HepG2 (cell line): ENCODE measurements around the gene OR7G1. TPM values are rescaled to one million over a fixed set of nuclear protein-coding genes. Genes with fewer than 3 reads are reported as not detected.
"Not testable (repeated sequence)": the region's sequence is repeated elsewhere in the genome, so short reads cannot be mapped to it uniquely, and the experiment has no call there.

Source experiments
- ATAC-seq: fragments of 200-7000 bp; cut with Tn5 transposase; 3 replicates; pipeline ENCODE4 v1.9.1; 2020; ENCODE audit warnings: mild to moderate bottlenecking, moderate library complexity
- BruUV-seq: library from RNA; stranded (reverse); fragments of 400-500 nt; replicated peaks from 2 replicates; lab custom pipeline; 2021; lab: Mats Ljungman, UMichigan
- CTCF ChIA-PET: fragments of 300-600 bp; formaldehyde crosslinking; extraction: SDS; loops from one replicate; lab custom pipeline; 2021; ENCODE audit warnings: low total read pairs, inconsistent platforms, low intra/inter-chr PET ratio; lab: Yijun Ruan, JAX
- POLR2A ChIA-PET: fragments of 350-600 bp; sonication (Branson Sonifier 250); formaldehyde crosslinking; loops from one replicate; lab custom pipeline; 2020; ENCODE audit warnings: antibody characterized with exemption, inconsistent platforms; lab: Yijun Ruan, JAX
- DNase-seq: peaks from one replicate; pipeline ENCODE4 v3.0.0-alpha.2; 2015; ENCODE audit warnings: low spot score
- FAIRE-seq: peaks from 3 replicates; lab custom pipeline; 2011; peaks lifted over from hg19 to GRCh38; lab: Jason Lieb, UNC
- H2AFZ ChIP-seq: one replicate; pipeline ENCODE4 v1.6.1; 2011; ENCODE audit warnings: low read length, inconsistent platforms
- H3K27ac ChIP-seq: fragments of 300-600 bp; 3 replicates; pipeline ENCODE4 v1.8.0; 2011; ENCODE audit warnings: mixed run types, mild to moderate bottlenecking, mixed read lengths, low read length, inconsistent platforms; ENCODE audit not compliant: insufficient read depth; ENCODE audit errors: extremely low read length
- H3K27me3 ChIP-seq, 2 experiments: fragments of 200-600 bp in 1 of 2; 2 replicates in 1 of 2; 3 replicates in 1 of 2; pipeline versions ENCODE4 v1.6.0 to v1.8.0; 2011; ENCODE audit warnings: low read length in 2 of 2, mild to moderate bottlenecking in 2 of 2, moderate library complexity in 2 of 2, inconsistent platforms in 1 of 2; ENCODE audit not compliant: insufficient read depth in 2 of 2, control insufficient read depth in 1 of 2
- H3K36me3 ChIP-seq, 2 experiments: fragments of 200-600 bp in 1 of 2; replicated peaks in 1 of 2; 2 replicates in 1 of 2; 3 replicates in 1 of 2; pipeline versions ENCODE4 v1.5.1 to v1.8.0; 2011; ENCODE audit warnings: low read length in 2 of 2, inconsistent platforms in 1 of 2; ENCODE audit not compliant: insufficient read depth in 2 of 2, control insufficient read depth in 1 of 2
- H3K4me1 ChIP-seq: 2 replicates; pipeline ENCODE4 v1.5.1; 2012; ENCODE audit warnings: low read length, inconsistent platforms; ENCODE audit not compliant: insufficient read depth
- H3K4me2 ChIP-seq: 2 replicates; pipeline ENCODE4 v1.6.0; 2011; ENCODE audit warnings: low read depth, low read length, inconsistent platforms
- H3K4me3 ChIP-seq, 3 experiments: fragments of 200-600 bp in 1 of 3; sonication (generic), shearing (Covaris generic) in 1 of 3; replicated peaks in 1 of 3; 2 replicates each; pipeline ENCODE4 v1.5.1; 2011 to 2016; ENCODE audit warnings: low read length in 3 of 3, inconsistent platforms in 2 of 3, low read depth in 2 of 3, mild to moderate bottlenecking in 2 of 3, control low read depth in 1 of 3, mixed read lengths in 1 of 3; ENCODE audit not compliant: insufficient read depth in 1 of 3
- H3K79me2 ChIP-seq: one replicate; pipeline ENCODE4 v1.6.1; 2011; ENCODE audit warnings: low read length, inconsistent platforms; ENCODE audit not compliant: insufficient read depth
- H3K9ac ChIP-seq: 2 replicates; pipeline ENCODE4 v1.6.0; 2011; ENCODE audit warnings: mild to moderate bottlenecking, low read depth, low read length, inconsistent platforms; ENCODE audit not compliant: insufficient read depth
- H3K9me3 ChIP-seq: 2 replicates; pipeline ENCODE4 v1.5.1; 2012; ENCODE audit warnings: mild to moderate bottlenecking, low read length
- H4K20me1 ChIP-seq: 2 replicates; pipeline ENCODE4 v1.6.0; 2011; ENCODE audit warnings: inconsistent platforms, mild to moderate bottlenecking, low read length, moderate library complexity; ENCODE audit not compliant: insufficient read depth
- HDAC6 ChIP-seq: fragments of 200-600 bp; sonication (generic); IDR thresholded peaks from 2 replicates; pipeline ENCODE4 v1.7.0; 2017; ENCODE audit warnings: mild to moderate bottlenecking, antibody characterized with exemption, low read length, low read depth
- NAIF1 ChIP-seq: sonication (generic); formaldehyde crosslinking; IDR thresholded peaks from 2 replicates; pipeline ENCODE4 v1.5.0; 2020; ENCODE audit warnings: mild to moderate bottlenecking, missing genetic modification reagents, borderline replicate concordance
- RORA ChIP-seq: sonication (generic); formaldehyde crosslinking; IDR thresholded peaks from 2 replicates; pipeline ENCODE4 v1.5.0; 2020; ENCODE audit warnings: mild to moderate bottlenecking, missing genetic modification reagents, moderate library complexity
- TERF1 ChIP-seq: sonication (generic); formaldehyde crosslinking; IDR thresholded peaks from 2 replicates; pipeline ENCODE4 v1.8.0; 2022; ENCODE audit warnings: mild to moderate bottlenecking, missing genetic modification reagents, moderate library complexity
- ZFP36L1 ChIP-seq: sonication (generic); formaldehyde crosslinking; IDR thresholded peaks from 2 replicates; pipeline ENCODE4 v1.8.0; 2022; ENCODE audit warnings: mild to moderate bottlenecking, missing genetic modification reagents, moderate library complexity
- ZNF768 ChIP-seq: sonication (generic); formaldehyde crosslinking; IDR thresholded peaks from 2 replicates; pipeline ENCODE4 v1.4.0; 2020; ENCODE audit warnings: missing genetic modification reagents
- ZNF781 ChIP-seq: sonication (generic); formaldehyde crosslinking; IDR thresholded peaks from 2 replicates; pipeline ENCODE4 v1.5.1; 2020; ENCODE audit warnings: borderline replicate concordance, mild to moderate bottlenecking, missing genetic modification reagents; ENCODE audit errors: not compliant biosample characterization
- WGBS: methylation state at CpG from one replicate; pipeline ENCODE4 v1.1.6; 2017; ENCODE audit warnings: low lambda C conversion rate; 5-methylcytosine and 5-hydroxymethylcytosine counted together
- in situ Hi-C: cut with HindIII; loops from 2 replicates; pipeline ENCODE4 v1.10.0; 2017; ENCODE audit warnings: low pct_unique_long_range_greater_than_20kb; ENCODE audit not compliant: extremely low pct_ligation_motif_present
- intact Hi-C: fragments of 100-400 bp; cut with micrococcal nuclease; formaldehyde crosslinking; loops from one replicate; pipeline ENCODE4 v1.10.0; 2022; ENCODE audit not compliant: unreplicated experiment
- polyA plus RNA-seq, 8 experiments: library from polyadenylated mRNA; depleted of rRNA in 3 of 8; stranded (reverse) in 7 of 8; unstranded in 1 of 8; fragments of >200 nt; fragmentation: Illumina TruSeq in 4 of 8; extraction: Trizol in 4 of 8; gene quantifications; 2 replicates each; pipeline versions ENCODE4 v1.2.1 to v1.2.3, GENCODE V29; 2011 to 2016; ENCODE audit warnings: low read depth in 4 of 8, missing spikeins in 1 of 8, mixed read lengths in 1 of 8; ENCODE audit not compliant: insufficient read depth in 1 of 8
- total RNA-seq, 5 experiments: library from RNA; depleted of rRNA; stranded (reverse); fragments of >200 nt; fragmentation: Illumina TruSeq; extraction: Trizol; gene quantifications; 2 replicates each; pipeline ENCODE4 v1.2.3, GENCODE V29; 2016; ENCODE audit warnings: low read depth in 1 of 5
- TF ChIP-seq, protein P1 (sequence below): sonication (generic); formaldehyde crosslinking; IDR thresholded peaks from 2 replicates; pipeline ENCODE4 v1.5.1; 2020; ENCODE audit warnings: missing genetic modification reagents, mild to moderate bottlenecking, borderline replicate concordance
- TF ChIP-seq, protein P2 (sequence below): sonication (generic); formaldehyde crosslinking; conservative IDR thresholded peaks from 2 replicates; pipeline ENCODE4 v1.8.1; 2023; ENCODE audit warnings: missing genetic modification reagents

The OR7G1 gene
- total and polyA plus RNA-seq, 2 of the 13 experiments (the other 11 are each of a cell fraction or from before 2014, with no cell fraction given): not detected

GRCh38 chr19:9071720-9072119, 43.8 kb downstream of the OR7G1 start:
- ATAC-seq, H4K20me1 ChIP-seq, H3K9ac ChIP-seq, H3K4me2 ChIP-seq, H3K27me3 ChIP-seq, DNase-seq, in situ Hi-C loops, H3K4me1 ChIP-seq, BruUV-seq, H3K27ac ChIP-seq, POLR2A ChIA-PET, CTCF ChIA-PET, H3K79me2 ChIP-seq, H3K9me3 ChIP-seq, H3K4me3 ChIP-seq, H2AFZ ChIP-seq, FAIRE-seq, intact Hi-C loops, H3K36me3 ChIP-seq: not testable (repeated sequence)
- 64% methylated on average over 6 of the region's 6 CpGs for WGBS
- TF ChIP-seq ZNF768: peak; percentile 92

- Histone ChIP-seq H3K4me1 (no peaks in the 10 kb centered on the region), H3K9me3 (no peaks in the 10 kb centered on the region), H3K79me2 (no peaks in the 10 kb centered on the region), H3K4me3 (no peak overlapping the region)
- ATAC-seq: no peak
- CTCF ChIA-PET: no interaction called here
- WGBS: 25% methylated on average over 5 of the region's 5 CpGs
- BruUV-seq: no TSS peak
- DNase-seq: no peak
- no peak for FAIRE-seq
- TF ChIP-seq HDAC6: no peak
- TF ChIP-seq ZFP36L1 (CRISPR knock-in tag): no peak
- TF ChIP-seq ZNF781 (CRISPR knock-in tag): no peak
- TF ChIP-seq TERF1 (CRISPR knock-in tag): no peak
- TF ChIP-seq, protein P1, sequence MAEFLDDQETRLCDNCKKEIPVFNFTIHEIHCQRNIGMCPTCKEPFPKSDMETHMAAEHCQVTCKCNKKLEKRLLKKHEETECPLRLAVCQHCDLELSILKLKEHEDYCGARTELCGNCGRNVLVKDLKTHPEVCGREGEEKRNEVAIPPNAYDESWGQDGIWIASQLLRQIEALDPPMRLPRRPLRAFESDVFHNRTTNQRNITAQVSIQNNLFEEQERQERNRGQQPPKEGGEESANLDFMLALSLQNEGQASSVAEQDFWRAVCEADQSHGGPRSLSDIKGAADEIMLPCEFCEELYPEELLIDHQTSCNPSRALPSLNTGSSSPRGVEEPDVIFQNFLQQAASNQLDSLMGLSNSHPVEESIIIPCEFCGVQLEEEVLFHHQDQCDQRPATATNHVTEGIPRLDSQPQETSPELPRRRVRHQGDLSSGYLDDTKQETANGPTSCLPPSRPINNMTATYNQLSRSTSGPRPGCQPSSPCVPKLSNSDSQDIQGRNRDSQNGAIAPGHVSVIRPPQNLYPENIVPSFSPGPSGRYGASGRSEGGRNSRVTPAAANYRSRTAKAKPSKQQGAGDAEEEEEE: no peak
- TF ChIP-seq NAIF1: no peak
- TF ChIP-seq RORA: no peak
- TF ChIP-seq, protein P2, sequence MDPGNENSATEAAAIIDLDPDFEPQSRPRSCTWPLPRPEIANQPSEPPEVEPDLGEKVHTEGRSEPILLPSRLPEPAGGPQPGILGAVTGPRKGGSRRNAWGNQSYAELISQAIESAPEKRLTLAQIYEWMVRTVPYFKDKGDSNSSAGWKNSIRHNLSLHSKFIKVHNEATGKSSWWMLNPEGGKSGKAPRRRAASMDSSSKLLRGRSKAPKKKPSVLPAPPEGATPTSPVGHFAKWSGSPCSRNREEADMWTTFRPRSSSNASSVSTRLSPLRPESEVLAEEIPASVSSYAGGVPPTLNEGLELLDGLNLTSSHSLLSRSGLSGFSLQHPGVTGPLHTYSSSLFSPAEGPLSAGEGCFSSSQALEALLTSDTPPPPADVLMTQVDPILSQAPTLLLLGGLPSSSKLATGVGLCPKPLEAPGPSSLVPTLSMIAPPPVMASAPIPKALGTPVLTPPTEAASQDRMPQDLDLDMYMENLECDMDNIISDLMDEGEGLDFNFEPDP (CRISPR knock-in tag): no peak
- TF ChIP-seq, all 625 proteins: peak for 0
- POLR2A ChIA-PET: no interaction called here
- no peaks in the 10 kb centered on the region for H3K36me3 ChIP-seq
- intact Hi-C loops (no loop called here), in situ Hi-C loops (no loop called here)
- H4K20me1 ChIP-seq: no peaks in the 10 kb centered on the region
- no peak overlapping the region for H2AFZ ChIP-seq
- no peak overlapping the region for H3K9ac ChIP-seq
- no peak overlapping the region for H3K27ac ChIP-seq
- no peak overlapping the region for H3K4me2 ChIP-seq
- no peaks in the 10 kb centered on the region for H3K27me3 ChIP-seq
Measured at GRCh38 chr19:9070066-9070465, 45.5 kb downstream of the OR7G1 start.
